HepG2 (cell line): Measurements from ENCODE around the gene E2F3. TPM values are rescaled to one million over a fixed set of nuclear protein-coding genes. Genes with fewer than 3 reads are reported as not detected.

ENCODE experiments used
- ATAD3A ChIP-seq: sonication (generic); formaldehyde crosslinking; IDR thresholded peaks from 2 replicates; pipeline ENCODE4 v1.4.0; 2020; ENCODE audit warnings: missing genetic modification reagents
- EEA1 ChIP-seq: sonication (generic); formaldehyde crosslinking; IDR thresholded peaks from 2 replicates; pipeline ENCODE4 v1.5.1; 2020; ENCODE audit warnings: mild to moderate bottlenecking, missing genetic modification reagents, borderline replicate concordance
- FOXO1 ChIP-seq: sonication (generic); formaldehyde crosslinking; IDR thresholded peaks from 2 replicates; pipeline ENCODE4 v1.4.0; 2020; ENCODE audit warnings: missing genetic modification reagents
- IKZF4 ChIP-seq: sonication (generic); formaldehyde crosslinking; IDR thresholded peaks from 2 replicates; pipeline ENCODE4 v1.5.1; 2020; ENCODE audit warnings: borderline replicate concordance, mild to moderate bottlenecking, low read depth, missing genetic modification reagents; ENCODE audit errors: not compliant biosample characterization
- NR2C2 ChIP-seq: sonication (generic); formaldehyde crosslinking; IDR thresholded peaks from 2 replicates; pipeline ENCODE4 v1.4.0; 2020; ENCODE audit warnings: missing genetic modification reagents, mild to moderate bottlenecking, moderate library complexity, borderline replicate concordance
- RXRA ChIP-seq: sonication (generic); formaldehyde crosslinking; IDR thresholded peaks from 2 replicates; pipeline ENCODE4 v1.5.1; 2020; ENCODE audit warnings: missing genetic modification reagents
- TAF15 ChIP-seq: fragments of 200-400 bp; formaldehyde crosslinking; IDR thresholded peaks from one replicate; pipeline ENCODE4 v1.6.1; 2018; ENCODE audit warnings: mild to moderate bottlenecking, low read depth, low read length; ENCODE audit not compliant: poor library complexity, severe bottlenecking
- ZFP36L1 ChIP-seq: sonication (generic); formaldehyde crosslinking; IDR thresholded peaks from 2 replicates; pipeline ENCODE4 v1.8.0; 2022; ENCODE audit warnings: mild to moderate bottlenecking, missing genetic modification reagents, moderate library complexity
- ZFP41 ChIP-seq: sonication (generic); formaldehyde crosslinking; IDR thresholded peaks from 2 replicates; pipeline ENCODE4 v1.4.0; 2020; ENCODE audit warnings: mild to moderate bottlenecking, missing genetic modification reagents, borderline replicate concordance
- ZNF432 ChIP-seq: sonication (generic); formaldehyde crosslinking; IDR thresholded peaks from 2 replicates; pipeline ENCODE4 v1.5.0; 2020; ENCODE audit warnings: missing genetic modification reagents, mild to moderate bottlenecking, borderline replicate concordance
- ZNF660 ChIP-seq: sonication (generic); formaldehyde crosslinking; IDR thresholded peaks from 2 replicates; pipeline ENCODE4 v1.5.1; 2020; ENCODE audit warnings: mild to moderate bottlenecking, low read depth, missing genetic modification reagents, borderline replicate concordance
- ZUFSP ChIP-seq: sonication (generic); formaldehyde crosslinking; IDR thresholded peaks from 2 replicates; pipeline ENCODE4 v1.9.0; 2021; ENCODE audit warnings: missing genetic modification reagents, mild to moderate bottlenecking, borderline replicate concordance
- polyA plus RNA-seq, 8 experiments: library from polyadenylated mRNA; depleted of rRNA in 3 of 8; stranded (reverse) in 7 of 8; unstranded in 1 of 8; fragments of >200 nt; fragmentation: Illumina TruSeq in 4 of 8; extraction: Trizol in 4 of 8; gene quantifications; 2 replicates each; pipeline versions ENCODE4 v1.2.1 to v1.2.3, GENCODE V29; 2011 to 2016; ENCODE audit warnings: low read depth in 4 of 8, missing spikeins in 1 of 8, mixed read lengths in 1 of 8; ENCODE audit not compliant: insufficient read depth in 1 of 8
- total RNA-seq, 5 experiments: library from RNA; depleted of rRNA; stranded (reverse); fragments of >200 nt; fragmentation: Illumina TruSeq; extraction: Trizol; gene quantifications; 2 replicates each; pipeline ENCODE4 v1.2.3, GENCODE V29; 2016; ENCODE audit warnings: low read depth in 1 of 5
- TF ChIP-seq, protein P1 (sequence below): sonication (generic); formaldehyde crosslinking; IDR thresholded peaks from 2 replicates; pipeline ENCODE4 v1.4.0; 2020; ENCODE audit warnings: missing genetic modification reagents
- TF ChIP-seq, protein P2 (sequence below): IDR thresholded peaks from 2 replicates; pipeline ENCODE4 v1.6.1; 2018; ENCODE audit warnings: missing genetic modification reagents, mild to moderate bottlenecking, missing compliant biosample characterization
- TF ChIP-seq, protein P3 (sequence below): sonication (generic); formaldehyde crosslinking; IDR thresholded peaks from 2 replicates; pipeline ENCODE4 v1.5.1; 2020; ENCODE audit warnings: mild to moderate bottlenecking, missing genetic modification reagents, borderline replicate concordance
- TF ChIP-seq, protein P4 (sequence below): sonication (generic); formaldehyde crosslinking; IDR thresholded peaks from 2 replicates; pipeline ENCODE4 v1.4.0; 2020; ENCODE audit warnings: missing genetic modification reagents; ENCODE audit errors: not compliant biosample characterization

The E2F3 gene
- total and polyA plus RNA-seq, 2 of the 13 experiments (the other 11 are each of a cell fraction or from before 2014, with no cell fraction given), result 8.5 to 12.7 TPM

DNA sequence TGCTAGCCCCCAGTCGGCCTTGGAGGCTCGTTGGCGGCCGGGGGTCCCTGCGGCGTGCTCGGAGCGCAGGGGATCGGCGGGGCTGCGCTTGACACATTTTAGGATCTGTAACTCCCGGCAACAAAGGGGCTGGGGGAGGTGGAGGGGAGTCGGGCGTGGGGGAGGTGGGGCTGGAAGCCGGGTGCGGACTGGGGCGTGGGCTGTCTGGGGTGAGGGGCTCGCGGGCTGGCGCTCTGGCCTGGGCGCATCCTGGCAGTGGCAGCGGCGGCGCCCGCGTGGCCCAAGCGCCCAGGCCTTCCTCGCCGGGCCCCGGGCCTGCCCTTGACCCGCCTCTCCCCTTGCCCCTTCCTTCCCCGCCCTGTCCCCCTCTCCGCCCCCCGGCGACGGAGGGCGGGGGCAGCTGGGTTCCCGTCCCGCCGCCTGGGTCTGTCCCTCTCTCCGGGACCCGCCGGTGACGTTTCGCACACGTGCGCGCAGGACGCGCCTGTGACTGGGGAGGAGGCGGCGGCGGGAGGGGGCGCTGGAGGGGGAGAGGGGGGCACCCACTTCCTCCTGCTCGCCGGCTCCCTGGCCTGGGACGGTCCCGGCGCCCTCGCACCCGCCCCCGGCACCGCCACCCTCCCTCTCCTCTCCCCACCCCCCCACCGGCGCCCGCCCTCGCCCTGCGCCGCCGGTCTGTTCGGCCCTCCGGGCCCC, 1.5 kb downstream of the E2F3 start (continued):
- TF ChIP-seq ZUFSP (no peak), IKZF4 (CRISPR knock-in tag) (no peak), FOXO1 (peak; percentile 53; the same call in 1 of the 2 replicates), ZNF432 (no peak), ZFP41 (CRISPR knock-in tag) (no peak), TAF15 (no peak), NR2C2 (CRISPR knock-in tag) (peak; percentile 72; the same call in 1 of the 2 replicates), EEA1 (peak; percentile 56; the same call in 1 of the 2 replicates), ZFP36L1 (CRISPR knock-in tag) (0 out of 2 replicates have a peak, but pooled peaks have one; percentile 43), ATAD3A (CRISPR knock-in tag) (no peak), RXRA (CRISPR knock-in tag) (peak; percentile 94), ZNF660 (CRISPR knock-in tag) (no peak)
- TF ChIP-seq, protein P1, sequence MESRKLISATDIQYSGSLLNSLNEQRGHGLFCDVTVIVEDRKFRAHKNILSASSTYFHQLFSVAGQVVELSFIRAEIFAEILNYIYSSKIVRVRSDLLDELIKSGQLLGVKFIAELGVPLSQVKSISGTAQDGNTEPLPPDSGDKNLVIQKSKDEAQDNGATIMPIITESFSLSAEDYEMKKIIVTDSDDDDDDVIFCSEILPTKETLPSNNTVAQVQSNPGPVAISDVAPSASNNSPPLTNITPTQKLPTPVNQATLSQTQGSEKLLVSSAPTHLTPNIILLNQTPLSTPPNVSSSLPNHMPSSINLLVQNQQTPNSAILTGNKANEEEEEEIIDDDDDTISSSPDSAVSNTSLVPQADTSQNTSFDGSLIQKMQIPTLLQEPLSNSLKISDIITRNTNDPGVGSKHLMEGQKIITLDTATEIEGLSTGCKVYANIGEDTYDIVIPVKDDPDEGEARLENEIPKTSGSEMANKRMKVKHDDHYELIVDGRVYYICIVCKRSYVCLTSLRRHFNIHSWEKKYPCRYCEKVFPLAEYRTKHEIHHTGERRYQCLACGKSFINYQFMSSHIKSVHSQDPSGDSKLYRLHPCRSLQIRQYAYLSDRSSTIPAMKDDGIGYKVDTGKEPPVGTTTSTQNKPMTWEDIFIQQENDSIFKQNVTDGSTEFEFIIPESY (CRISPR knock-in tag), result peak; percentile 29; the same call in 1 of the 2 replicates
- TF ChIP-seq, protein P2, sequence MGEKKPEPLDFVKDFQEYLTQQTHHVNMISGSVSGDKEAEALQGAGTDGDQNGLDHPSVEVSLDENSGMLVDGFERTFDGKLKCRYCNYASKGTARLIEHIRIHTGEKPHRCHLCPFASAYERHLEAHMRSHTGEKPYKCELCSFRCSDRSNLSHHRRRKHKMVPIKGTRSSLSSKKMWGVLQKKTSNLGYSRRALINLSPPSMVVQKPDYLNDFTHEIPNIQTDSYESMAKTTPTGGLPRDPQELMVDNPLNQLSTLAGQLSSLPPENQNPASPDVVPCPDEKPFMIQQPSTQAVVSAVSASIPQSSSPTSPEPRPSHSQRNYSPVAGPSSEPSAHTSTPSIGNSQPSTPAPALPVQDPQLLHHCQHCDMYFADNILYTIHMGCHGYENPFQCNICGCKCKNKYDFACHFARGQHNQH (CRISPR knock-in tag), result peak; percentile 48; the same call in 1 of the 2 replicates
- TF ChIP-seq, protein P3, sequence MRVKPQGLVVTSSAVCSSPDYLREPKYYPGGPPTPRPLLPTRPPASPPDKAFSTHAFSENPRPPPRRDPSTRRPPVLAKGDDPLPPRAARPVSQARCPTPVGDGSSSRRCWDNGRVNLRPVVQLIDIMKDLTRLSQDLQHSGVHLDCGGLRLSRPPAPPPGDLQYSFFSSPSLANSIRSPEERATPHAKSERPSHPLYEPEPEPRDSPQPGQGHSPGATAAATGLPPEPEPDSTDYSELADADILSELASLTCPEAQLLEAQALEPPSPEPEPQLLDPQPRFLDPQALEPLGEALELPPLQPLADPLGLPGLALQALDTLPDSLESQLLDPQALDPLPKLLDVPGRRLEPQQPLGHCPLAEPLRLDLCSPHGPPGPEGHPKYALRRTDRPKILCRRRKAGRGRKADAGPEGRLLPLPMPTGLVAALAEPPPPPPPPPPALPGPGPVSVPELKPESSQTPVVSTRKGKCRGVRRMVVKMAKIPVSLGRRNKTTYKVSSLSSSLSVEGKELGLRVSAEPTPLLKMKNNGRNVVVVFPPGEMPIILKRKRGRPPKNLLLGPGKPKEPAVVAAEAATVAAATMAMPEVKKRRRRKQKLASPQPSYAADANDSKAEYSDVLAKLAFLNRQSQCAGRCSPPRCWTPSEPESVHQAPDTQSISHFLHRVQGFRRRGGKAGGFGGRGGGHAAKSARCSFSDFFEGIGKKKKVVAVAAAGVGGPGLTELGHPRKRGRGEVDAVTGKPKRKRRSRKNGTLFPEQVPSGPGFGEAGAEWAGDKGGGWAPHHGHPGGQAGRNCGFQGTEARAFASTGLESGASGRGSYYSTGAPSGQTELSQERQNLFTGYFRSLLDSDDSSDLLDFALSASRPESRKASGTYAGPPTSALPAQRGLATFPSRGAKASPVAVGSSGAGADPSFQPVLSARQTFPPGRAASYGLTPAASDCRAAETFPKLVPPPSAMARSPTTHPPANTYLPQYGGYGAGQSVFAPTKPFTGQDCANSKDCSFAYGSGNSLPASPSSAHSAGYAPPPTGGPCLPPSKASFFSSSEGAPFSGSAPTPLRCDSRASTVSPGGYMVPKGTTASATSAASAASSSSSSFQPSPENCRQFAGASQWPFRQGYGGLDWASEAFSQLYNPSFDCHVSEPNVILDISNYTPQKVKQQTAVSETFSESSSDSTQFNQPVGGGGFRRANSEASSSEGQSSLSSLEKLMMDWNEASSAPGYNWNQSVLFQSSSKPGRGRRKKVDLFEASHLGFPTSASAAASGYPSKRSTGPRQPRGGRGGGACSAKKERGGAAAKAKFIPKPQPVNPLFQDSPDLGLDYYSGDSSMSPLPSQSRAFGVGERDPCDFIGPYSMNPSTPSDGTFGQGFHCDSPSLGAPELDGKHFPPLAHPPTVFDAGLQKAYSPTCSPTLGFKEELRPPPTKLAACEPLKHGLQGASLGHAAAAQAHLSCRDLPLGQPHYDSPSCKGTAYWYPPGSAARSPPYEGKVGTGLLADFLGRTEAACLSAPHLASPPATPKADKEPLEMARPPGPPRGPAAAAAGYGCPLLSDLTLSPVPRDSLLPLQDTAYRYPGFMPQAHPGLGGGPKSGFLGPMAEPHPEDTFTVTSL, result no peak
- TF ChIP-seq, protein P4, sequence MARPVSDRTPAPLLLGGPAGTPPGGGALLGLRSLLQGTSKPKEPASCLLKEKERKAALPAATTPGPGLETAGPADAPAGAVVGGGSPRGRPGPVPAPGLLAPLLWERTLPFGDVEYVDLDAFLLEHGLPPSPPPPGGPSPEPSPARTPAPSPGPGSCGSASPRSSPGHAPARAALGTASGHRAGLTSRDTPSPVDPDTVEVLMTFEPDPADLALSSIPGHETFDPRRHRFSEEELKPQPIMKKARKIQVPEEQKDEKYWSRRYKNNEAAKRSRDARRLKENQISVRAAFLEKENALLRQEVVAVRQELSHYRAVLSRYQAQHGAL, result no peak
